HTR-8/SVneo (cell line): Measurements from ENCODE around the gene CLIC6.

Experiments
- DNase-seq: peaks from one replicate; pipeline ENCODE4 v3.0.0; 2011; ENCODE audit warnings: low spot score, mixed read lengths; ENCODE audit not compliant: insufficient read length
- FAIRE-seq: peaks from 2 replicates; lab custom pipeline; 2011; peaks lifted over from hg19 to GRCh38; lab: Jason Lieb, UNC

The CLIC6 gene

GRCh38 chr21:34748862-34749261 is 80.1 kb downstream of the CLIC6 start:
- FAIRE-seq: no peak
- no peak for DNase-seq

DNA sequence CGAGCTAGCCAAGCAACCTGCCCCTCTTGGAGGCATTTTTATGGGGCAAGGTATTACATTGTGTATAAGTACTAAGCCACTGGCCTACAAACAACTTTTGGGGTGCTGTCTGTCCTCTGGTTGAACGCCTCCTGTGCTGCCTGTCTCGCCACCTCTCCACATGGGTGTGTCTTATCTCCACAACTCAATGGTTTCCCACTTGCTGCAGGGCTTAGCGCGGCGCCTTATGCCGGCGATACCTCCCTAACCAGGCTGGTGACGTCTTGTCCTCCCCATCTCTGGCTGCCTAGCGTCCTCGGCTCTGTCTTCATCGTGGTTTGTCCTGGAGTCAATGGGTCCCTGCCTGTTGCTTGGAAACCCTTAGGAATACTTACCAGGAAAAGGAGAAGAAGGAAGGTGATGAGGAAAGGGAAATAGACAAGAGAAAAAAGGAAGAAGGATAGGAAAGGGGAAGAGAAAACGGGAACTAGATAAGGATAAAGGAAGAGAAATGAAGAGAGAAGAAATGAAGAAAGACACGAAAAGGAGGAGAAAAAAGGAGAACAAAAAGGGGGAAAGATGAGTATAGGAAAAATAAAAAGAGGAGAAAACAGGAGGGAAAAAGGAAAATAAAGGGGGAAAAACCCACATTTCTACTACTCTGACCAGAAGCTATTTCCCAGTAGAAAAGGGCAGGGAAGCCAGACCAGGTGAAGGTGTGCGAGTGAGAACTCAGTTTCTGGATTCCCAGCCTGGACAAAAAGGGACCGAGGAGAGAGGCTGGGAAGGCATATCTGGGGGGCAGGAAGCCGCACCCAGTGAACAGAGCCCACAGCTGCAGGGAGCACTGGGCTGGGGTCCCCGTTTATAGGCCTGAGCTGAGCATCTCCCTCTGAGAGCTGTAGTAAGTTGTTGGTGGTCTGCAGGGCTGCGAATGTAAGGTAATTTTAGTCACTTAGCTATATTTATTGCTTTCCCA is 86.2 kb downstream of the CLIC6 start:
- FAIRE-seq: no peak

GRCh38 chr21:34761758-34762330 is 93.0 kb downstream of the CLIC6 start:
- DNase-seq (no peak), FAIRE-seq (no peak)

More for the DNA sequence above, 86.2 kb downstream of the CLIC6 start:
- no peak for DNase-seq

DNA sequence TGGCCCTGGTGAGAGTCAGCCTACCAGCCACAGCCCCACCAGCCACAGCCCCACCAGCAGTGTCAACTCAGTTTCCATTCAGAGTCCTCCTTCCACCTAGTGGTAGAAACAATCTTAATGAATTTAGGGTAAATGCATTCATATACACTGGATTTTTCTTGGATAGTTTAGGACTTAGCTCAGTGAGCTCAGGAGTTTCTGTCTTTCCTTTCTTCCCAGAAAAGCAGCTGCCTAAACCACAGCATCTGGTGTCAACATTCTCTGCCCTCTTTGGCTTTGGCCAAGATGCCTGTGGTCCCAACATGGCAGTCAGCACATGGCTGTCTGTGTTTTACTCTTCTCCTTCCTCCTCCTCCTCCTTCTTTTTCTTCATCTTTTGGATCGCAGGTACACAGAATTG is 94.0 kb downstream of the CLIC6 start:
- FAIRE-seq (no peak), DNase-seq (no peak)

GRCh38 chr21:34764715-34765284 is 96.0 kb downstream of the CLIC6 start:
- FAIRE-seq (no peak), DNase-seq (no peak)

- DNase-seq (no peak), FAIRE-seq (no peak)
Measured at GRCh38 chr21:34765619-34766018, 96.8 kb downstream of the CLIC6 start.

GRCh38 chr21:34766862-34767261 is 98.1 kb downstream of the CLIC6 start:
- no peak for FAIRE-seq
- DNase-seq: no peak
